Stimulated activated CD4-positive, alpha-beta T cell treated with anti-CD3 and anti-CD28 coated beads, TNF-alpha, amount 100 ng/mL, for 1 hour (primary cell): ENCODE results near the gene PLCH2.

Source experiments
- DNase-seq, 3 donors: peaks; one replicate each; pipeline ENCODE4 v3.0.0-alpha.2; 2020; ENCODE audit warnings: low read depth in 3 of 3, low spot score in 1 of 3

Gene PLCH2

GRCh38 chr1:2496746-2497145 is 20.7 kb downstream of the PLCH2 start:
- no peak for DNase-seq

DNA sequence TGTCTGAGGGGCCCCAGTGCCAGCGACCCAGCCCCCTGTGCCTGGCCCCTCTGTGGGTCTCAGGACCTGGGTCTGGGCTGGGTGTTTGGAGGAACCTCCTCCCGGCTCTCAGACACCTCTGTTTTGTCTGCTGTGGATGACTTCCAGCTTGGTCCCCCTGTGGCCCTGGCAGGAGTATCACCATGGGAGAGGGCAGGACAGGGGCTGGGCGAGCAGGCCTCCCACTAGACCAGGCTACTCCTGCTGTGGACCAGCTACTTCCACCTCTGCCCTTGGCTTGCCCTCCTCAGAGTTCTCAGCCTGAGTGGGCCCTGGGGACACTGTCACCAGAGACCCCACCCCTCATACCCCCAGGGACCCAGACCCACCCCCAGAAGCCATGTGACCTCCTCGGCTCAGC is 21.8 kb downstream of the PLCH2 start:
- no peak for DNase-seq

- no peak for DNase-seq
Observed at GRCh38 chr1:2498648-2499047, 22.6 kb downstream of the PLCH2 start.

DNA sequence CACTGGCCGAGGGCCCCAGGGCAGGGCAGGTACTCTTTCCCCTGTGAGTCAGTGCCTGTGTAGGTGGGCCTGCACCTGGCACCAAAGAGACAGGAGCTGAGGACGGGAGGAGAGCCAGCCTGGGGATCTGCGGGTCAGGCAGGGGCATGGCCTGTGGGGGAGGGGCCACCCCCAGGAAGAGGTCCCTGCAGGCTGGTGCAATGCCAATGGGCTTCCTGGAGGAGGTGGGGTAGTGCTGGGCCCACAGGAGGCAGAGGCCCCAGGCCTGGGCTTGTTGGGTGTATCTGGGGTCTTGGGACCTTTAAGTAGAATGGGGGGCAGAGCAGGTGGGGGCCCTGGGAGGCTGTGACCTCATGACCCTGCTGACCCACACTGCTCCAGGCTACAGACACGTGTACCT is 23.2 kb downstream of the PLCH2 start:
- DNase-seq: no peak

DNA sequence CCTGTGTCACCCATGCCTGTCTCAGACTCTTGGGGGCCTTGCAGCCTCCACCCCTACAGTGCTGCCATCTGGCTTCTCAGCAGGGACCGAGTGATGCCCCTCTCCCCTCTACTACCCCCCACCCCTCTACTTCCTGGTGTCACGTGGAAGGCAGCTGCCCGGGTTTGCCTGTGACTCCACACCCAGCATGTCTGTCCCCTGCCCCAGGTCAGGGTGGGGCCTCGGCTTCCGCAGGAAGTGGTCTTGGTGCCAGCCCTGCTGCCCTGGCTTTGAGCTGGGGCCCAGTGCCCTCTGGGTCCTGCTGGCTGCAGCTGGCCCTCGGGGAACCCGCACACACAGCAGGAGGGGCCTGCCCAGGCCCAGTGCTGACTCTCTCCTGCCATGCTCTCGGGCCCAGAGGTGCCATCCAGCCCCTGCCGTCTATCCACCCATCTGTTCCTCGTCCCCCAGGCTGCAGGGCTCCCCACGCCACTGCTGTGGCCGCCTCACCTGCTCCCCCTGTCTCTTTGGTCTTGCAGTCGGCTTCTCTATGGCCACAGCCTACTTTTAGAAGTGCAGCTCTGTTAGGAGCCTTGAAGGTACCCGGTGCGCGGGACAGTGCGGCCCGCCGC is 24.0 kb downstream of the PLCH2 start:
- no peak for DNase-seq

DNA sequence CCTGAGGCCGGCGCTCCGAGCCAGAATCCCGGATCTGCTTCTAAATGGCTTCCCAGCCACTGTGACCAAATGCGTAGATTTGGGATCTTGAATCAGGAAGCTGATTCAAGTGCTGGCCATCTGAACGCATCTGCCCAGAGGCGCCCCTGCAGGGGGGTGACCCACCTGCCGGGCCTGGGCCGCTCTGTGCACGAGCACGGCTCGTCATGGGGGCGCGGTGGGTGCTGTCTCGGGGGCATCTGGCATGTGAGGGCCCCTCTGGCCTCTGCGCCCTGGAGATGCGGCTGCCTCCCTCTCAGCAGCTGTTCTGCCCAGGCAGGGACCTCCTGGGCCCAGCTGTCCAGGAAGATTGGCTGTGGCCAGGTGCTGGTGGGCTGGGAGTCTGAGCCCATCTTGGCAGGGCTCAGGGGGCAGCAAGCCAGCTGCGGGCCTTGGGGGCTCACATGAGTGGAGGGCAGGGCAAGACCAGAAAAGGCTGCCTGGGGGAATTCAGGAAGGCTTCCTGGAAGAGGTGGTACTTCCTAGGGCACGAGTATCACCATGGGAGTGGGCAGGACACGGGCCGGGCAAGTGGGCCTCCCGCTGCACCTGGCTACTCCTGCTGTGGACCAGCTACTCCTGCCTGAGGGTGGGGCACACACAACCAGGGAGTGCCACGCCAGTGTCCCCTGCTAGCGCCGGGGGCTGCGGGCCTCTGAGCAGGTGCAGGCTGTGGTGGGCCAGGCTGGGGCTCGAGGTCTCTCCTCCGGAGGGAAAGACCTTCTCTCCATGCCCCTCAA is 25.1 kb downstream of the PLCH2 start:
- DNase-seq: no peak

GRCh38 chr1:2501820-2502119 is 25.7 kb downstream of the PLCH2 start:
- no peak for DNase-seq

DNA sequence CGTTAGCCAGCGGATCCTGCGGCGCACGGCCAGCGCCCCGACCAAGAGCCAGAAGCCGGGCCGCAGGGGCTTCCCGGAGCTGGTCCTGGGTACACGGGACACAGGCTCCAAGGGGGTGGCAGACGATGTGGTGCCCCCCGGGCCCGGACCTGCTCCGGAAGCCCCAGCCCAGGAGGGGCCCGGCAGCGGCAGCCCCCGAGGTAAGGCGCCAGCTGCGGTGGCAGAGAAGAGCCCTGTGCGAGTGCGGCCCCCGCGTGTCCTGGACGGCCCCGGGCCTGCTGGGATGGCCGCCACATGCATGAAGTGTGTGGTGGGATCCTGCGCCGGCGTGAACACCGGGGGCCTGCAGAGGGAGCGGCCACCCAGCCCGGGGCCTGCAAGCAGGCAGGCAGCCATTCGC is 26.1 kb downstream of the PLCH2 start:
- no peak for DNase-seq

GRCh38 chr1:2502661-2503553 is 26.8 kb downstream of the PLCH2 start:
- DNase-seq: no peak

GRCh38 chr1:2503554-2504224 is 27.6 kb downstream of the PLCH2 start:
- no peak for DNase-seq

DNA sequence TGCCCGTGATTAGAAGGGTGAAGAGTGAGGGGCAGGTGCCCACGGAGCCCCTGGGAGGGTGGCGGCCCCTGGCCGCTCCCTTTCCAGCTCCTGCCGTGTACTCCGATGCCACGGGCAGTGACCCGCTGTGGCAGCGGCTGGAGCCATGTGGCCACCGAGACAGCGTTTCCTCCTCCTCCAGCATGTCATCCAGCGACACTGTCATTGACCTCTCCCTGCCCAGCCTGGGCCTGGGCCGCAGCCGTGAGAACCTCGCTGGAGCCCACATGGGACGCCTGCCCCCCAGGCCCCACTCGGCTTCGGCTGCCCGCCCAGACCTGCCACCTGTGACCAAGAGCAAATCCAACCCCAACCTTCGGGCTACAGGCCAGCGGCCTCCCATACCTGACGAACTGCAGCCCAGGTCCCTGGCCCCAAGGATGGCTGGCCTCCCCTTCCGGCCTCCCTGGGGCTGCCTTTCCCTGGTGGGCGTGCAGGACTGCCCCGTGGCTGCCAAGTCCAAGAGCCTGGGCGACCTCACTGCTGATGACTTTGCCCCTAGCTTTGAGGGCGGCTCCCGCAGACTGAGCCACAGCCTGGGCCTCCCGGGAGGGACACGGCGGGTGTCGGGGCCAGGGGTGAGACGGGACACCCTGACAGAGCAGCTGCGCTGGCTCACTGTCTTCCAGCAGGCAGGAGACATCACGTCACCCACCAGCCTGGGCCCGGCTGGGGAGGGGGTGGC is 28.3 kb downstream of the PLCH2 start:
- no peak for DNase-seq

GRCh38 chr1:2504949-2505272 is 28.8 kb downstream of the PLCH2 start:
- DNase-seq: no peak

- no peak for DNase-seq
Observed at GRCh38 chr1:2505461-2505994, 29.4 kb downstream of the PLCH2 start.

DNA sequence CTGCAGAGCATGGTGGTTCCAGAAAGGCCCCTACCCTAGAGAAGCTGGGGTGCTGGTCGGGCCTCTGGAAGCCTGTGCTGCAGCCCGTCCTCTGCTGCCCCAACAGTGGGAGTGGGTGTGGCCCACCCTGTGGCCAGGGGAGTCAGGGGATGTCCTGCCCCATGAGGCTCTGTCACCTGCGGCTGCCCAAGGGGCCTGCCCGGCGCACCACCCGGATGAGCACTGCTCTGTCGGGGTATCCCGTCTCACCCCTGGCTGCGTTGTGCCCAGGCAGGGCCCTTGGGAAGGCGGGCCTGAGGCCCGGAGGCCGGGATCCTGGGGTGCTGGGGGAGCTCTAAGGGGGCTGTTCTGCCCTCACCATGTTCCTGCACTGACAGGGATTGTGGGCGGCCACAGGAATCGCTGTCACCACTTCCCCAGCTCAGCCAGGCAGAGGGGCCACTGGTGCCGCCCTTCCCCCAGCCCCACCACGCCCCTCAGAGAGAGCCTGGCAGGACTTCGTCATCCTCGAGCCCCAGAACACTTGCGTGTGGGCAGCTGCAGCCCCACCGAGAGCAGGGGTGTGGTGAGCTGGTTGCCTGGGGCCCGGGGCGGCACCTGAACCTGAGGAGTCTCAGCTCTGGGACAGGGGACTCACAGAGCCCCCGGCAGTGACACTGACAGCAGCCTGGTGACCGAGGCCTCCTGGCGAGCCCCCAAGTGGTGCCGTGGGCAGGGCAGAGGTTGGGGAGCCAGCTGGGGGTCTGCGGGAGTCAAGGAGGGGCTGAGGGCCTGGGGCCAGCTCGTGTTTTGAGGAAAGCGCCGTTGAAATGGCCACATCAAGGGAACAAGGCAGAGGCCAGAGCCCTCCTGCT is 30.1 kb downstream of the PLCH2 start:
- no peak for DNase-seq

DNA sequence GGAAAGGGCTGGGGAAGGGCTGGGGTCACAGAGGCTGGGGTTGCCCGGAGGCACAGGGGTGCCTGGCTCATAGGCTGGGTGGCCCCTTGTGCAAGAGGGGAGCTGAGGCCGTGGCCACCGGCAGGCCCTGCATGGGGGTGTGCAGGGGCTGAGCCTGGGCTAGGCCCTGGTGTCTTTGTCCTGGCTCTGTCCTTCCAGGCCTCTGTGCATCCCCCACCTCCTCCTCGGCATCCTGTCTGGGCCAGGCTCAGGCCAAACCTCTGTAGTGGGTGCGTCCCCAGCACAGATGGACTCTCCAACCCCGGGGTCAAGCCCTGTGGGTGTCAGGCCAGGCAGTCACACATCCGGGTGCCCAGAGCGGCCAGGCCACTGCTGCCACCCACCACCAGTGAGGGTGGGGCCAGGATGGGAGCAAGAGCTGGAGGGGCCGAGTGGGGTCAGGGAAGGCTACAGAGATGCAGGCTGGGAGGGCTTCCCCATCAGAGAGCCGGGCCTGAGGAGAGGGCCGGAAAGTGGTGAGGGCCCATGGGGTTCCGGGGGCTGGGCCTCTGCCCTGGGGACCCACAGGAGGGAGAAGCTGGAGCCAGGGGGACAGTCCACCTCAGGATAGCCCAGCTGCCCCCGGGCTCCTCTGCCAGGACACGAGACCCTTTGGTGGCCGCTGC is 30.9 kb downstream of the PLCH2 start:
- no peak for DNase-seq

DNA sequence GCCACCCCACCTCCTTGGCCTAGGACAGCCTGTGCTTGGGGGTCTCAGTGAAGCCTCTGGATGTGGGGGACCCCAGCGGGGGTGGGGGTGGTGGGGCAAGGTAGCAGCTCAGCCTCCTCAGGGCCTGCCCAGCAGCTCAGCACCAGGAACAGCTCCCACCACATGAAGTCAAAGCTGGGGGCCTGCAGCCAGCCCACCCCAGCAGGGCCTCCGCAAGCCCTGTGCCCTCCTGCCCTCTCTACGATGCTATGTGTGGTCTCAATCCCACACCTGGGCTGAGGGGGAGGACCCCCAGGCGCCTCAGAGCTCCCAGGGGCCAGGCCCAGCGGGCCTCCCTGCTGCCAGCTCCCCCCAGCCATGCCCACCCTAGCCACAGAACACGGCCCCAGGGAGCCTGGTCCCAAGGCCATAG is 31.7 kb downstream of the PLCH2 start:
- DNase-seq: no peak

GRCh38 chr1:2508180-2508579 is 32.1 kb downstream of the PLCH2 start:
- DNase-seq: no peak

DNA sequence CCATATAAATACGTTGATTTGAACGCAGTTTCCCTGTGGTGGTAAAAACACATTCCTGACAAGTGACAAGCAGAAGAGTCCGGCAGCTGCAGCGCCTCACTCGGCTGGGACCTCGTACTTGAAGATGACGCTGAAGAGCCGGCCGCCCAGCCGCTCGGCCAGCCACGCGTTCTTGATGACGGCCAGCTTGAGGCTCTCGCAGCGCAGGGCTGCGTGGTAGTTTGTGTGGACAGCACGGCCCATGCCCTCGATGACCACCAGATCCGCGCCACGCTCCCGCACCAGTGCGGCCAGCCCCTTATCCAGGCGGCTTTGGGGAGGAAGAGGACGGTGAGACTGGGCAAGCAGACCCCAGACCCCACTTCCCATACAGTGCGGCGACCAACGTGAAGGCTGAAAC is 32.7 kb downstream of the PLCH2 start:
- no peak for DNase-seq

GRCh38 chr1:2509589-2509988 is 33.5 kb downstream of the PLCH2 start:
- DNase-seq: no peak
